Measurements from ENCODE around the gene ENPP6.

DNA sequence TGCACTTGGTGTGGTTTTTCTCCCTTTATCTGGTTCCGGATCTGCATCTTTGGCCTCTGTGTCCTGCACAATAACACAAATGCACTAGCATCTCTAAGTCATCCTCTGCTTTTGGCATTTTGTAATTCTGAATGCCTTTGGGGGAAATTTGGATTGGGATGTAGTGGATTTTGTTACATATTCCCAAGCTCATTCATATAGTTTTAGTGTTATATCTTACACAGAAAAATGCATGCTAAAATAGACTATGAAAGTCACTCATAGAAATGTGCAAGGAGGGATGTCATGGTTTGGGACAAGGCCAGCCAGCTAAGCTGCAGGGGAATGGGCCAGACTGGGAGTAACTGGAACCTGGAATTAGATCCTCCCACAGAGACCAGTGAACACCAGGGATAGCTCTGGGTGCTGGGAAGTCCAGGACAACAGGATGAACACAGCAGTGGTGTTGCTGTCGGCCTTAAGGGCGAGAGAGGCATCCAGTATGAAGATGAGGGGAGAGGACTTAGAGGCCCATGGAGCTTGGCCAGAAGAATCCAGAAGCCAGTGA lies 20.1 kb downstream of the ENPP6 start:
- TF ChIP-seq, protein P1, sequence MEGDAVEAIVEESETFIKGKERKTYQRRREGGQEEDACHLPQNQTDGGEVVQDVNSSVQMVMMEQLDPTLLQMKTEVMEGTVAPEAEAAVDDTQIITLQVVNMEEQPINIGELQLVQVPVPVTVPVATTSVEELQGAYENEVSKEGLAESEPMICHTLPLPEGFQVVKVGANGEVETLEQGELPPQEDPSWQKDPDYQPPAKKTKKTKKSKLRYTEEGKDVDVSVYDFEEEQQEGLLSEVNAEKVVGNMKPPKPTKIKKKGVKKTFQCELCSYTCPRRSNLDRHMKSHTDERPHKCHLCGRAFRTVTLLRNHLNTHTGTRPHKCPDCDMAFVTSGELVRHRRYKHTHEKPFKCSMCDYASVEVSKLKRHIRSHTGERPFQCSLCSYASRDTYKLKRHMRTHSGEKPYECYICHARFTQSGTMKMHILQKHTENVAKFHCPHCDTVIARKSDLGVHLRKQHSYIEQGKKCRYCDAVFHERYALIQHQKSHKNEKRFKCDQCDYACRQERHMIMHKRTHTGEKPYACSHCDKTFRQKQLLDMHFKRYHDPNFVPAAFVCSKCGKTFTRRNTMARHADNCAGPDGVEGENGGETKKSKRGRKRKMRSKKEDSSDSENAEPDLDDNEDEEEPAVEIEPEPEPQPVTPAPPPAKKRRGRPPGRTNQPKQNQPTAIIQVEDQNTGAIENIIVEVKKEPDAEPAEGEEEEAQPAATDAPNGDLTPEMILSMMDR (conservative IDR thresholded peaks at IDR 0.05; ENCODE audit: low read length), result no peak
- TF ChIP-seq EZH2phosphoT487 (IDR thresholded peaks at IDR 0.05; ENCODE audit: borderline replicate concordance), result no peak
